Measurements from ENCODE around the gene SPECC1.
"Not testable (repeated sequence)": the region's sequence is repeated elsewhere in the genome, so short reads cannot be mapped to it uniquely, and the experiment has no call there.

Gene SPECC1

DNA sequence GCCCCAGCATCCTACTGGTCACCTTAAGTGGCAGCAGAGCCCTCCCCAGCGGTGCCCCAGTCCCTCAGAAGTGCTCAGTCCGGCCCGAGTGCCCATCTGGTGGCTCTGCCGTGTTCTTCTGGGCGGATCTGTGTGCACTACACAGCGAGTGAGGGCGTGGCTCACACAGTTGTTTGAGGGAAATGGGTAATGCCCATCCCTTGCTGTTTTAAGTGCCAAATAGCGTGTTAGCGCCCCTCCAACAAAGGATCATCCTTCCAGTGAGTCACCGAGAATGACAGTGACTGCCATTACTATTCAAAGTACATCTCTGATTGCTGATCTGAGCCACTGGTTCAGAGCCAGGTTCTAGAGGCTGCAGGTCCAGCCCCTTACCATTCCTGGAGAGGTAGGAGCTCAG is 306.2 kb downstream of the SPECC1 start:
- no peak overlapping the region for H3K27ac ChIP-seq
- no peak for DNase-seq (ENCODE audit: low spot score)
- TF ChIP-seq, protein P1, sequence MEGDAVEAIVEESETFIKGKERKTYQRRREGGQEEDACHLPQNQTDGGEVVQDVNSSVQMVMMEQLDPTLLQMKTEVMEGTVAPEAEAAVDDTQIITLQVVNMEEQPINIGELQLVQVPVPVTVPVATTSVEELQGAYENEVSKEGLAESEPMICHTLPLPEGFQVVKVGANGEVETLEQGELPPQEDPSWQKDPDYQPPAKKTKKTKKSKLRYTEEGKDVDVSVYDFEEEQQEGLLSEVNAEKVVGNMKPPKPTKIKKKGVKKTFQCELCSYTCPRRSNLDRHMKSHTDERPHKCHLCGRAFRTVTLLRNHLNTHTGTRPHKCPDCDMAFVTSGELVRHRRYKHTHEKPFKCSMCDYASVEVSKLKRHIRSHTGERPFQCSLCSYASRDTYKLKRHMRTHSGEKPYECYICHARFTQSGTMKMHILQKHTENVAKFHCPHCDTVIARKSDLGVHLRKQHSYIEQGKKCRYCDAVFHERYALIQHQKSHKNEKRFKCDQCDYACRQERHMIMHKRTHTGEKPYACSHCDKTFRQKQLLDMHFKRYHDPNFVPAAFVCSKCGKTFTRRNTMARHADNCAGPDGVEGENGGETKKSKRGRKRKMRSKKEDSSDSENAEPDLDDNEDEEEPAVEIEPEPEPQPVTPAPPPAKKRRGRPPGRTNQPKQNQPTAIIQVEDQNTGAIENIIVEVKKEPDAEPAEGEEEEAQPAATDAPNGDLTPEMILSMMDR (conservative IDR thresholded peaks at IDR 0.05; ENCODE audit: low read depth) = no peak
- CTCF ChIA-PET = interaction anchor here (0.7 to 0.8 kb wide), 2 partner anchors 9 to 323 kb away, joined by 3 to 4 read pairs; no protein-coding TSS in a partner anchor
- POLR2A ChIA-PET (ENCODE audit: low non-redundant PET) = no interaction called here

DNA sequence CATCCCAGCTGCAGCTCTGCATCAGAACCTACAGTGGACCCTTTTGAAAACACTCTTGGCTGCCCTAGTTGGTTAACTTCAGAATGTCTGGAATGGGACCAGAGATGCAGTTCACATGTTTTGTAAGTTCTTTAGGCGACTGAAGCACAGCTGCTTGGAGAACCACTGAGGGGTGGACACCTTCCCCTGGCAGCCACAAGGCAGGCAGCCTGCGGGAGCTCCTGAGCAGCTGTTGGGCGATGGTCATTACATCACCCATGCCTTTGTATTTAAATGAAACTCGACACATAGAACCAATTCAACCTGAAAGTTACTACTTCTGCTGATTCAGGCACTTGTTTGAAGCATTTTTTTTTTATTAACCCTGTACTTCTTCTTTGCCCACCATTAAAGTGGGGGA is 306.7 kb downstream of the SPECC1 start:
- TF ChIP-seq, protein P1 (conservative IDR thresholded peaks at IDR 0.05; ENCODE audit: low read depth) = no peak
- CTCF ChIA-PET = interaction anchor here (0.6 to 0.8 kb wide), 4 partner anchors 9 to 323 kb away, joined by 3 to 5 read pairs (median 4); no protein-coding TSS in a partner anchor
- POLR2A ChIA-PET (ENCODE audit: low non-redundant PET) = no interaction called here
- H3K27ac ChIP-seq = no peak overlapping the region
- no peak for DNase-seq (ENCODE audit: low spot score)

DNA sequence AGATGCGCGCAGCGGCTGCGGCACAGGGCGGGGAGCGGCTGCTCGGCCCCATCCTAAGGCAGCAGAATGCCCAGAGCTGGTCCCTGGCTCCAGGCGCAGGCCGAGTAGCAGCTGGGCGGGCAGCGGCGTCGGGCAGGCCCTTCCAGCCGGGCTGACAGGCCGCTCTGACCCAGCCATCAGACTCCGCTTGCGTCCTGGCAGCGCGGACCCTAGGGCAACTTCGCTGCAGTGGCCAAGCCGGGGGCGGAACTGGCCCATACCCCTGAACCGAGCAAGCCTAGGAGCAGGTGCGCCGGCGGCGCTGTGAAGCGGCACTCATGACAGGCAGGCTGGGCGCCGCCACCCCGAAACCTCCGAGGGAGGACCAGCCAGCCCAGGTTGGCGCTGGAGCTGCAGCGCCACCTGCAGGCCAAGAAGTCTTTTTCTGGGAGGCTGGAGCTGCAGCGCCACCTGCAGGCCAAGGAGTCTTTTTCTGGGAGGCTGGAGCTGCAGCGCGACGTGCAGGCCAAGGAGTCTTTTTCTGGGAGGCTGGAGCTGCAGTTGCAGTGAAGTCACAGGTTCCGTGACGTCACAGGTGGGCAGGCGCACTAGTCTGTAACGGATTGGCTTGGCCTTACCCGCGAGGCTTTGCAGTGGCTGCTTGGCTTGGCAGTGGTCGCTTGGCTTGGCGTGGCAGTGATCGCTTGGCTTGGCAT is 311.5 kb downstream of the SPECC1 start:
- POLR2A ChIA-PET (ENCODE audit: low non-redundant PET); H3K27ac ChIP-seq; DNase-seq (ENCODE audit: low spot score): not testable (repeated sequence)
- TF ChIP-seq, protein P1 (conservative IDR thresholded peaks at IDR 0.05; ENCODE audit: low read depth) = peak; percentile 78
- CTCF ChIA-PET = interaction anchor here (0.6 to 1.3 kb wide), 4 partner anchors 94 to 257 kb away, joined by 3 to 5 read pairs (median 4); no protein-coding TSS in a partner anchor

DNA sequence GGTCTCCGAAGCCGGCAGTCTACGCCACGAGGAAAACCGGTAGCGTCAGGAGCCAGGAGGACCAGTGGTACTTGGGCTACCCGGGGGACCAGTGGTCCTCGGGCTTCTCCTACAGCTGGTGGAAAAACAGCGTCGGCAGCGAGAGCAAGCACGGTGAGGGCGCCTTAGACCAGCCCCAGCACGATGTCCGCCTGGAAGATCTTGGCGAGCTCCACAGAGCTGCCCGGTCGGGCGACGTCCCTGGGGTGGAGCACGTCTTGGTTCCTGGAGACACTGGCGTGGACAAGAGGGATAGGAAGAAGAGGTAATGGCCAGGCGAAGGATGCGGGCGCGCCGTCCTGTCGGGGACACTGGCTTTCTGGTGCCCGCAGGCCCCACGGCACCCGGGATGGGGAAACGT is 312.2 kb downstream of the SPECC1 start:
- DNase-seq (ENCODE audit: low spot score); H3K27ac ChIP-seq; POLR2A ChIA-PET (ENCODE audit: low non-redundant PET): not testable (repeated sequence)
- CTCF ChIA-PET = interaction anchor here (0.6 to 1.3 kb wide), 4 partner anchors 95 to 258 kb away, joined by 3 to 5 read pairs (median 4); no protein-coding TSS in a partner anchor

DNA sequence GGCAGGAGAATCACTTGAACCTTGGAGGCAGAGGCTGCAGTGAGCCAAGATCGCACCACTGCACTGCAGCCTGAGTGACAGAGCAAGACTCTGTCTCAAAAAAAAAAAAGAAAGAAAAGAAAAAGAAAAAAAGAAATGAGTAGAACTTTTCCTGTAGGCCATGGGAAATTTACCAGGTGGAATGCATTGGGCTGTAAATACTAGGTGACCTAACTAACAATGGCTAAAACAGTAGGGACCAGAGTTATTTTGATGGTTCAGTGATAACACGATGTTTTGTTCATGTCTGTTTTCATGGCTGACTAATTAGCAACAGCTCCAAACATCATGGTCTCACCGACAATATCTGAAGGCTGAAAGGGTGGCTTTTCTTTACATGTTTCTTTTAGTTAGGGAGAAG is 318.6 kb downstream of the SPECC1 start:
- H3K27ac ChIP-seq; POLR2A ChIA-PET (ENCODE audit: low non-redundant PET); CTCF ChIA-PET; DNase-seq (ENCODE audit: low spot score): not testable (repeated sequence)

DNA sequence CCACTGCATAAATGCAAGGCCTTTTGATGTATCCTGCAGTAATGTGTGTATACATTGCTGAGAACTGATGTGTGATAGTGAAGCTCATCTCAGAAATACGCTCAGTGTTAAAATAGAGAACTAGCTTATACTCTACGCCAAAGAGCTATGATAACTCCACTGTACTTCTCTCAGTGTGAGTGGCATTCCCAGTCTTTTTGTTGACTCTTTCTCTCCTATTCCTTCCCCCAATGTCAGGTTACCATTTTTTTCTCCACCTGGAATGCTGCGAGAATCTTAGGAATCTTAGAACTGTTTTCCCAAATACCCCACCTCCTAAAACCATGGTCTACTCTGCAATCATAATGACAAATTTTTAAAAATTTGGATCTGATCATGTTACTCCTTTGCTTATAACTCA is 342.2 kb downstream of the SPECC1 start:
- CTCF ChIA-PET; POLR2A ChIA-PET (ENCODE audit: low non-redundant PET); H3K27ac ChIP-seq; DNase-seq (ENCODE audit: low spot score): not testable (repeated sequence)

DNA sequence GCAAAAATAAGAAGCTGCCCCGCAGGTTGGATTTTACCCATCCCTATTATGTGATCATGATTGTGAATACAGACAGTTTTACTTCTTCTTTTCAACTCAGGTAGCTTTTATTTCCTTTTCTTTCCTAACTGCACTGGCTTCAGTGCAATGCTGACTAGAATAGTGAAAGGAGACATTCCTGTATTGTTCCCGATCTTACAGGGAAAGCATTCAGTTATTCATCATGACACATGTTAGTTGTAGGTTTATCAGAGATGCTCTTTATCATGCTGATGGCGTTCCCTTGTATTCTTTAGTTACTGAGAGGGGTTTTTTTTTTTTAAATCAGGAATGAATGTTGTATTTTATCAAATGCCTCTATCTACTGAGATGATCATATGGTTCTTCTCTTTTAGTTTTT is 343.4 kb downstream of the SPECC1 start:
- DNase-seq (ENCODE audit: low spot score); POLR2A ChIA-PET (ENCODE audit: low non-redundant PET); H3K27ac ChIP-seq; CTCF ChIA-PET: not testable (repeated sequence)

DNA sequence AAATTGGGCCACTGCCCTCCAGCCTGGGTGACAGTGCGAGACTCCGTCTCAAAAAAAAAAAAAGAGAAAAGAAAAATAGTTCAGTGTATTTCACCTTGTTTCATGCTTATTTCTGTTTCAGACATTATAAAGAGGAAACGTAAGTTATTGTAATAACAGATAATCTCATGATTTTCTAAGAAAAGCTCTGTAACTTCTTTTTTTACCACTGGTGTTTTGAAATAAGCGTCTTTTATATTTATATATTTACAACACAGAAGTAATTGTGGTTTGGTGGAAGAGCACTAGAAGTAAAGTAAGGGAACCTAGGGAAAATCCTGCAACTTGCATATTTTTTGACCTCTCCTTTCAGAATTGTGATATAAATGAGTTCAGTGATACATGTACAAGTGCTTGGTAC is 354.7 kb downstream of the SPECC1 start:
- CTCF ChIA-PET; POLR2A ChIA-PET (ENCODE audit: low non-redundant PET); H3K27ac ChIP-seq; DNase-seq (ENCODE audit: low spot score): not testable (repeated sequence)

Data from RWPE1 (cell line).